Suprapubic skin (tissue), 4 donors: ENCODE measurements around the gene CDH5. TPM values are rescaled to one million over a fixed set of nuclear protein-coding genes. Genes with fewer than 3 reads are reported as not detected.

ENCODE experiments used
- DNase-seq, 2 donors: peaks; one replicate each; pipeline ENCODE4 v3.0.0-alpha.2; 2019; ENCODE audit warnings: low spot score in 2 of 2
- H3K27ac ChIP-seq: fragments of 200-600 bp; sonication (generic); one replicate; pipeline ENCODE4 v1.5.1; 2019
- H3K27me3 ChIP-seq: fragments of 200-600 bp; sonication (generic); one replicate; pipeline ENCODE4 v1.5.1; 2019
- H3K36me3 ChIP-seq: fragments of 200-600 bp; sonication (generic); one replicate; pipeline ENCODE4 v1.5.1; 2019
- H3K4me1 ChIP-seq: fragments of 200-600 bp; sonication (generic); one replicate; pipeline ENCODE4 v1.5.1; 2019
- H3K4me3 ChIP-seq: fragments of 200-600 bp; sonication (generic); one replicate; pipeline ENCODE4 v1.5.1; 2019; ENCODE audit warnings: mild to moderate bottlenecking
- H3K9me3 ChIP-seq: fragments of 200-600 bp; sonication (generic); one replicate; pipeline ENCODE4 v1.5.1; 2019
- CTCF ChIP-seq, 2 donors: fragments of 200-600 bp in 1 of 2; fragments of 450-650 bp in 1 of 2; sonication (generic) in 1 of 2; IDR thresholded peaks; one replicate each; pipeline ENCODE4 v1.5.1; 2016 to 2019; ENCODE audit warnings: antibody characterized with exemption in 2 of 2, mild to moderate bottlenecking in 1 of 2, moderate library complexity in 1 of 2
- EP300 ChIP-seq: sonication (generic); formaldehyde crosslinking; IDR thresholded peaks from one replicate; pipeline ENCODE4 v1.6.1; 2017; ENCODE audit warnings: antibody characterized with exemption
- POLR2A ChIP-seq, 2 donors: fragments of 450-650 bp; IDR thresholded peaks; one replicate each; pipeline ENCODE4 v1.6.1; 2017; ENCODE audit warnings: antibody characterized with exemption in 2 of 2, mild to moderate bottlenecking in 2 of 2, moderate library complexity in 2 of 2
- POLR2AphosphoS5 ChIP-seq, 3 donors: sonication (generic); formaldehyde crosslinking; IDR thresholded peaks; one replicate each; pipeline ENCODE4 v1.6.1; 2017; ENCODE audit warnings: antibody characterized with exemption in 3 of 3
- WGBS: methylation state at CpG from one replicate; pipeline ENCODE4 v1.1.5; 2018; 5-methylcytosine and 5-hydroxymethylcytosine counted together
- total RNA-seq, 4 donors: library from RNA; depleted of rRNA; stranded (reverse); fragments of >200 nt; gene quantifications; one replicate each; pipeline ENCODE4 v1.1.0, GENCODE V29; 2016

CDH5 gene, protein sequence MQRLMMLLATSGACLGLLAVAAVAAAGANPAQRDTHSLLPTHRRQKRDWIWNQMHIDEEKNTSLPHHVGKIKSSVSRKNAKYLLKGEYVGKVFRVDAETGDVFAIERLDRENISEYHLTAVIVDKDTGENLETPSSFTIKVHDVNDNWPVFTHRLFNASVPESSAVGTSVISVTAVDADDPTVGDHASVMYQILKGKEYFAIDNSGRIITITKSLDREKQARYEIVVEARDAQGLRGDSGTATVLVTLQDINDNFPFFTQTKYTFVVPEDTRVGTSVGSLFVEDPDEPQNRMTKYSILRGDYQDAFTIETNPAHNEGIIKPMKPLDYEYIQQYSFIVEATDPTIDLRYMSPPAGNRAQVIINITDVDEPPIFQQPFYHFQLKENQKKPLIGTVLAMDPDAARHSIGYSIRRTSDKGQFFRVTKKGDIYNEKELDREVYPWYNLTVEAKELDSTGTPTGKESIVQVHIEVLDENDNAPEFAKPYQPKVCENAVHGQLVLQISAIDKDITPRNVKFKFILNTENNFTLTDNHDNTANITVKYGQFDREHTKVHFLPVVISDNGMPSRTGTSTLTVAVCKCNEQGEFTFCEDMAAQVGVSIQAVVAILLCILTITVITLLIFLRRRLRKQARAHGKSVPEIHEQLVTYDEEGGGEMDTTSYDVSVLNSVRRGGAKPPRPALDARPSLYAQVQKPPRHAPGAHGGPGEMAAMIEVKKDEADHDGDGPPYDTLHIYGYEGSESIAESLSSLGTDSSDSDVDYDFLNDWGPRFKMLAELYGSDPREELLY
- total RNA-seq = 10 to 100 TPM in 2 of 4 donors, 1 to 10 TPM in 2; 8.0 to 23.6 (median 14.4) TPM

GRCh38 chr16:66366433-66367299 is at the start of gene CDH5:
Gene CDH5, plus strand, starts transcription at chr16:66366691. Its CDS starts 12,647 bp downstream, at chr16:66379338.
- Histone ChIP-seq H3K4me3 (peak within 1 kb of the TSS; percentile 42), H3K9me3 (no peaks in the 10 kb centered on the region), H3K27me3 (no peaks in the 10 kb centered on the region), H3K27ac (peak within 1 kb of the TSS; percentile 67), H3K36me3 (no peaks in the 10 kb centered on the region), H3K4me1 (peaks cover 30% of the 10 kb centered on the region)
- 51% methylated on average over 11 of the region's 25 CpGs for WGBS
- peak; percentile 84 to 89 for DNase-seq
- TF ChIP-seq EP300 (no peak), POLR2A (IDR thresholded peaks at IDR 0.05) (no peak), POLR2AphosphoS5 (IDR thresholded peaks at IDR 0.05) (peak in 1 of 3 donors; percentile 23), CTCF (IDR thresholded peaks at IDR 0.05) (no peak)

GRCh38 chr16:66318505-66318904 is 48.0 kb upstream of the CDH5 start:
- Histone ChIP-seq H3K27ac (no peak overlapping the region), H3K9me3 (no peaks in the 10 kb centered on the region), H3K36me3 (no peaks in the 10 kb centered on the region), H3K4me3 (no peak overlapping the region), H3K27me3 (no peaks in the 10 kb centered on the region), H3K4me1 (peaks cover 6% of the 10 kb centered on the region)
- WGBS = 71% methylated on average over 1 of the region's 1 CpG
- TF ChIP-seq EP300 (no peak), POLR2A (IDR thresholded peaks at IDR 0.05) (no peak), POLR2AphosphoS5 (IDR thresholded peaks at IDR 0.05) (no peak), CTCF (IDR thresholded peaks at IDR 0.05) (no peak)
- DNase-seq = no peak

GRCh38 chr16:66320774-66321173 is 45.7 kb upstream of the CDH5 start:
- Histone ChIP-seq H3K36me3 (no peaks in the 10 kb centered on the region), H3K4me1 (no peaks in the 10 kb centered on the region), H3K9me3 (no peaks in the 10 kb centered on the region), H3K27ac (no peak overlapping the region), H3K4me3 (no peak overlapping the region), H3K27me3 (no peaks in the 10 kb centered on the region)
- TF ChIP-seq POLR2A (IDR thresholded peaks at IDR 0.05) = no peak
- TF ChIP-seq POLR2AphosphoS5 (IDR thresholded peaks at IDR 0.05) = no peak
- no peak for DNase-seq

- Histone ChIP-seq H3K27ac (no peak overlapping the region), H3K36me3 (no peaks in the 10 kb centered on the region), H3K9me3 (no peaks in the 10 kb centered on the region), H3K4me1 (no peaks in the 10 kb centered on the region), H3K4me3 (no peak overlapping the region), H3K27me3 (no peaks in the 10 kb centered on the region)
- no peak for DNase-seq
- TF ChIP-seq POLR2AphosphoS5 (IDR thresholded peaks at IDR 0.05) (no peak), CTCF (IDR thresholded peaks at IDR 0.05) (no peak), EP300 (no peak), POLR2A (IDR thresholded peaks at IDR 0.05) (no peak)
- 63% methylated on average over 4 of the region's 4 CpGs for WGBS
Observed at GRCh38 chr16:66322174-66322573, 44.3 kb upstream of the CDH5 start.

DNA sequence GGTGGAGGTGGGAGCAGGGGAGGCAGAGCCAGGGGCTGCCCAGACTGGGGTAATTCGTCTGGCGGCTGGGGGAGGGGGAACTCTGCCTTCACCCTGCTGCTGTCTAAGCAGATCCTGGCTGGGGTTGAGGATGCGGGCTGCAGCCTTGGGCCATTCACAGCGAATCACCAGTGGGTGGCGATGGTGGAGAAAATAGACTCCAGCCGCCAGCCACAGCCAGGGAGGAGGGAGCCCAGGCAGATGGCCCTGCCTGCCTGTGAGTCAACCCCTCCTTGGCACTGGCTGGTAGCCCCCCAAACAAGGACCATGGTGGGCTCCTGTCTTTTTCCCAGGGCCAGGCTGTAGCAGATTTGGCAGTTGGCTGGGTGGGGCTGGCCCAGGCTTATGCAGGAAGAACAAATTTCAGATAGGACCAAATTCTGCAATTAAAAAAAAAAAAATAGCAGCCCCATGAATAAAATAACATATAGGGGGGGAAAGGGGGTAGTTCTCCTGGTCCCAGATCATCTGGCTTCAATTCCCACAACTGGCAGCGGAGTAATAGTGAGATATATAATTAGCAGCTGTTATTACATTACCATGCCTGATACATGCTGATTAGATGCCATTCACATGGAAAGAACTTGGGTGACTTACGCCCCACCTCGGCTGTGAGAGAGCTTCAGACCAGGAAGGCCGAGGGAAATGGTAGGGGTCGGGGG is 41.5 kb upstream of the CDH5 start:
- no peak for TF ChIP-seq POLR2A (IDR thresholded peaks at IDR 0.05)
- no peak for TF ChIP-seq CTCF (IDR thresholded peaks at IDR 0.05)
- TF ChIP-seq EP300 = no peak
- TF ChIP-seq POLR2AphosphoS5 (IDR thresholded peaks at IDR 0.05) = no peak
- H3K36me3 ChIP-seq = no peaks in the 10 kb centered on the region
- H3K27me3 ChIP-seq = no peaks in the 10 kb centered on the region
- H3K27ac ChIP-seq = no peak overlapping the region
- H3K9me3 ChIP-seq = no peaks in the 10 kb centered on the region
- 71% methylated on average over 11 of the region's 11 CpGs for WGBS
- H3K4me1 ChIP-seq = no peaks in the 10 kb centered on the region
- DNase-seq = no peak
- no peak overlapping the region for H3K4me3 ChIP-seq
